DND-41 (cell line): ENCODE results near the gene GID8.

Source experiments
- ATAC-seq: fragments of 200-7000 bp; cut with Tn5 transposase; 3 replicates; pipeline ENCODE4 v1.9.1; 2021; ENCODE audit warnings: low read depth; ENCODE audit not compliant: insufficient read depth
- DNase-seq: peaks from one replicate; pipeline ENCODE4 v3.0.0-alpha.2; 2020
- H2AFZ ChIP-seq: 2 replicates; pipeline ENCODE4 v1.6.0; 2012; ENCODE audit warnings: low read depth, low read length
- H3K27ac ChIP-seq: 2 replicates; pipeline ENCODE4 v1.5.1; 2012; ENCODE audit warnings: low read length, inconsistent platforms
- H3K27me3 ChIP-seq: fragments of 200-600 bp; sonication (generic); 2 replicates; pipeline ENCODE4 v1.6.0; 2012; ENCODE audit warnings: low read length, mild to moderate bottlenecking, inconsistent platforms; ENCODE audit not compliant: insufficient read depth, poor library complexity
- H3K36me3 ChIP-seq: 2 replicates; pipeline ENCODE4 v1.5.1; 2012; ENCODE audit warnings: low read length, inconsistent platforms; ENCODE audit not compliant: insufficient read depth
- H3K4me1 ChIP-seq: 2 replicates; pipeline ENCODE4 v1.5.1; 2012; ENCODE audit warnings: mild to moderate bottlenecking, low read length; ENCODE audit not compliant: insufficient read depth
- H3K4me2 ChIP-seq: 2 replicates; pipeline ENCODE4 v1.6.0; 2012; ENCODE audit warnings: mild to moderate bottlenecking, moderate library complexity, low read length, inconsistent platforms; ENCODE audit not compliant: insufficient read depth
- H3K4me3 ChIP-seq, 2 experiments: fragments of 200-600 bp in 1 of 2; shearing (Covaris generic) in 1 of 2; 2 replicates each; pipeline ENCODE4 v1.5.1; 2012 to 2016; ENCODE audit warnings: inconsistent platforms in 2 of 2, low read length in 2 of 2, mild to moderate bottlenecking in 2 of 2, low read depth in 1 of 2, moderate library complexity in 1 of 2
- H3K79me2 ChIP-seq: 2 replicates; pipeline ENCODE4 v1.6.0; 2012; ENCODE audit warnings: low read length, inconsistent platforms; ENCODE audit not compliant: insufficient read depth
- H3K9ac ChIP-seq: 2 replicates; pipeline ENCODE4 v1.6.0; 2012; ENCODE audit warnings: low read depth, mild to moderate bottlenecking, inconsistent platforms, low read length, moderate library complexity
- H3K9me3 ChIP-seq: 2 replicates; pipeline ENCODE4 v1.5.1; 2012; ENCODE audit warnings: low read length, moderate library complexity, mild to moderate bottlenecking, inconsistent platforms; ENCODE audit not compliant: insufficient read depth, severe bottlenecking
- H4K20me1 ChIP-seq: 2 replicates; pipeline ENCODE4 v1.6.0; 2012; ENCODE audit warnings: low read length; ENCODE audit not compliant: insufficient read depth
- CTCF ChIP-seq: IDR thresholded peaks from 2 replicates; pipeline ENCODE4 v1.5.1; 2012; ENCODE audit warnings: borderline replicate concordance, low read length, moderate library complexity, mild to moderate bottlenecking; ENCODE audit not compliant: poor library complexity, severe bottlenecking; ENCODE audit errors: extremely low read depth
- EZH2 ChIP-seq: IDR thresholded peaks from 3 replicates; pipeline ENCODE4 v1.6.1; 2012; ENCODE audit warnings: borderline replicate concordance, low read depth, mild to moderate bottlenecking, moderate library complexity, low read length, inconsistent platforms; ENCODE audit not compliant: severe bottlenecking

The GID8 gene

GRCh38 chr20:62950741-62951140, 12.8 kb downstream of the GID8 start:
- TF ChIP-seq EZH2: no peak
- TF ChIP-seq CTCF: no peak

GRCh38 chr20:62951143-62951895, 13.4 kb downstream of the GID8 start:
- no peak for DNase-seq
- Histone ChIP-seq H3K36me3 (peaks cover 43% of the 10 kb centered on the region), H3K9ac (no peak overlapping the region), H3K27me3 (no peaks in the 10 kb centered on the region), H3K27ac (peak overlapping the region; percentile 21; the same call in 1 of the 2 replicates), H2AFZ (no peak overlapping the region), H3K4me1 (peaks cover 37% of the 10 kb centered on the region), H3K9me3 (no peaks in the 10 kb centered on the region), H3K4me2 (no peak overlapping the region), H3K79me2 (peaks cover 19% of the 10 kb centered on the region), H4K20me1 (peaks cover 15% of the 10 kb centered on the region; the same call in 1 of the 2 replicates), H3K4me3 (no peak overlapping the region)
- no peak for ATAC-seq
- TF ChIP-seq CTCF (no peak), EZH2 (no peak)

More at GRCh38 chr20:62950741-62951140, 12.8 kb downstream of the GID8 start:
- no peak overlapping the region for H3K4me3 ChIP-seq
- DNase-seq (no peak), ATAC-seq (no peak)
- no peaks in the 10 kb centered on the region for H3K27me3 ChIP-seq
- H3K9ac ChIP-seq: no peak overlapping the region
- H3K79me2 ChIP-seq: peaks cover 24% of the 10 kb centered on the region
- H3K4me1 ChIP-seq: peaks cover 37% of the 10 kb centered on the region
- H2AFZ ChIP-seq: no peak overlapping the region
- peaks cover 20% of the 10 kb centered on the region for H4K20me1 ChIP-seq
- no peak overlapping the region for H3K4me2 ChIP-seq
- H3K36me3 ChIP-seq: peaks cover 49% of the 10 kb centered on the region
- no peaks in the 10 kb centered on the region for H3K9me3 ChIP-seq
- no peak overlapping the region for H3K27ac ChIP-seq

- H3K79me2 ChIP-seq: peaks cover 13% of the 10 kb centered on the region
- no peak for ATAC-seq
- peaks cover 37% of the 10 kb centered on the region for H3K4me1 ChIP-seq
- H3K27me3 ChIP-seq: no peaks in the 10 kb centered on the region
- H3K9me3 ChIP-seq: no peaks in the 10 kb centered on the region
- H2AFZ ChIP-seq: no peak overlapping the region
- H3K27ac ChIP-seq: no peak overlapping the region
- H4K20me1 ChIP-seq: peaks cover 12% of the 10 kb centered on the region; the same call in 1 of the 2 replicates
- no peak for DNase-seq
- H3K36me3 ChIP-seq: peaks cover 37% of the 10 kb centered on the region
- H3K4me3 ChIP-seq: no peak overlapping the region
- TF ChIP-seq EZH2 (no peak), CTCF (no peak)
- H3K4me2 ChIP-seq: no peak overlapping the region
- no peak overlapping the region for H3K9ac ChIP-seq
Observed at GRCh38 chr20:62951896-62952372, 14.0 kb downstream of the GID8 start.
